ENCODE results near the gene BYSL. TPM values are rescaled to one million over a fixed set of nuclear protein-coding genes. Genes with fewer than 3 reads are reported as not detected.
A peak's percentile ranks its signal among the peaks of the same experiment; 100 is the strongest.

The BYSL gene
- total RNA-seq, 4 donors from 2014 or later, result 2.8 to 6.1 (median 4.2) TPM

DNA sequence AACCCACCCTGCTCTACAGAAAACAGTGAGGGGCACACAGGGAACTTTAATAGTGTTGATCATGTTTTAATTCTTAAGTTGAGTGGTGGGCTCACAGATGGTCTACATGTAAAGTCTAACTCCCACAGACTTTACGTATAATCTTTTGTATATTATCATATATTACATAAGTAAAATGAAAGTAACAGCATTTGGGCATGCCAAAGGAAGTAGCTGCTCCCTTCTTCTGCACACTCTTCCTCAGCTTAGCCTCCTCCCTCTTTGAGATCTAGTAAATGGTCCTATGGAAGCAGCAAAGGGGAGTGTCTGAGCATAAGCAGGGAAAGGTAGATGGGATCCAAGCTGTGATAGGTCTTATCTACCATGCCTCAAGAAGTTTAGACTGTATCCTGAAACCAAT, 11.6 kb upstream of the BYSL start:
- WGBS, 2 donors, result 92 to 100% methylated on average over 1 of the region's 1 CpG
- Histone ChIP-seq H3K27me3 (no peaks in the 10 kb centered on the region), H3K4me1 (no peaks in the 10 kb centered on the region), H3K36me3 (peaks cover 44 to 47% of the 10 kb centered on the region in 2 donors), H3K27ac (no peak overlapping the region), H3K9me3 (no peaks in the 10 kb centered on the region), H3K4me3 (replicated peaks in 1 of 3) (no peak overlapping the region)
- no peak for DNase-seq
- TF ChIP-seq POLR2A (IDR thresholded peaks at IDR 0.05) (no peak), CTCF (IDR thresholded peaks at IDR 0.05) (no peak)
- intact Hi-C loops (cut with DNase I), result no loop called here

DNA sequence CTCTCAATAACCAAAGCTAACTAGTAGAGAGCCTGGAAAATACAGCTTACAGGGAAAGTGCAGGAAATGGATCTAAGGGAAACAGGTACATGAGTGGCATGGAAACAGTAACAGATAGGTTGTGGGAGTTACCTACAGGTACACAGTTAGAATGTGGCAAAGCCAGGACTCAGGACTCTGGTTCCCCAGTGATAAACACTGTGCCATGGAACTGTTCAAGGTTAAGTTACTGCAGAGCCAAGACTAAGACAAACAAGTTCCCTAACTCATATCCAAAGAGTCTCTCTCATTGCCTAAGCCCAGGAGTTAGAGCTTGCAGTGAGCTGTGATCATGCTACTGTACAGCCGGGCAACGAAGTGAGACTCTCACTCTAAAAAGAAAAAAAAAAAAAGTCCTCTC, 7.0 kb upstream of the BYSL start:
- no peak for TF ChIP-seq CTCF (IDR thresholded peaks at IDR 0.05)
- no peak for TF ChIP-seq POLR2A (IDR thresholded peaks at IDR 0.05)
- no peaks in the 10 kb centered on the region for H3K4me1 ChIP-seq
- no peak for DNase-seq
- intact Hi-C loops (cut with DNase I), result no loop called here
- H3K27me3 ChIP-seq, result no peaks in the 10 kb centered on the region
- H3K27ac ChIP-seq, result no peak overlapping the region
- WGBS, 2 donors, result 86% methylated on average over 2 of the region's 2 CpGs
- H3K4me3 ChIP-seq (replicated peaks in 1 of 3), result no peak overlapping the region
- peaks cover 14 to 24% of the 10 kb centered on the region in 2 donors for H3K36me3 ChIP-seq
- H3K9me3 ChIP-seq, result no peaks in the 10 kb centered on the region

GRCh38 chr6:41914869-41915530, 6.3 kb upstream of the BYSL start:
- 98 to 100% methylated on average over 4 of the region's 4 CpGs for WGBS, 2 donors
- Histone ChIP-seq H3K4me1 (peaks cover under 1 to 6% of the 10 kb centered on the region in 2 donors), H3K27ac (no peak overlapping the region), H3K27me3 (no peaks in the 10 kb centered on the region), H3K9me3 (no peaks in the 10 kb centered on the region), H3K36me3 (peaks cover 14 to 24% of the 10 kb centered on the region in 2 donors), H3K4me3 (replicated peaks in 1 of 3) (no peak overlapping the region)
- intact Hi-C loops (cut with DNase I), result no loop called here
- TF ChIP-seq POLR2A (IDR thresholded peaks at IDR 0.05) (no peak), CTCF (IDR thresholded peaks at IDR 0.05) (no peak)
- DNase-seq, result no peak

GRCh38 chr6:41917528-41917927, 3.8 kb upstream of the BYSL start:
- Histone ChIP-seq H3K36me3 (peaks cover 14 to 23% of the 10 kb centered on the region in 2 donors), H3K9me3 (no peaks in the 10 kb centered on the region), H3K27ac (no peak overlapping the region), H3K4me3 (replicated peaks in 1 of 3) (no peak overlapping the region), H3K4me1 (peaks cover 13 to 19% of the 10 kb centered on the region in 2 donors), H3K27me3 (no peaks in the 10 kb centered on the region)
- WGBS, 2 donors, result 63 to 84% methylated on average over 4 of the region's 4 CpGs
- TF ChIP-seq POLR2A (IDR thresholded peaks at IDR 0.05), result no peak
- no peak for TF ChIP-seq CTCF (IDR thresholded peaks at IDR 0.05)
- intact Hi-C loops (cut with DNase I), result no loop called here
- no peak for DNase-seq

DNA sequence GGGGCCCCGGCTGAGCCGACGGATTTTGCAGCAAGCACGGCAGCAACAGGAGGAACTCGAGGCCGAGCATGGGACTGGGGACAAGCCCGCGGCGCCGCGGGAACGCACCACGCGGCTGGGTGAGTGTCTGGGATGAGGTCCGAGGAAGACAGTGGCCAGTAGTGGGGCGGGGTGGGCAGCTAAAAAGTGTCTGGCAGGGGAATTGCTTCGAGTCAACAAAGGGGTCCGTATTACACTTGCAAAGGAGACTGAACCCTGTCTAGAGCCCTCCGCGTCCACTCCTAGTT, 356 bp downstream of the BYSL start:
- no peaks in the 10 kb centered on the region for H3K27me3 ChIP-seq
- H3K9me3 ChIP-seq, result no peaks in the 10 kb centered on the region
- H3K4me1 ChIP-seq, result peaks cover 14 to 23% of the 10 kb centered on the region in 2 donors
- WGBS, 2 donors, result 0 to 2% methylated on average over 19 to 20 of the region's 20 CpGs
- TF ChIP-seq CTCF (IDR thresholded peaks at IDR 0.05), result no peak
- TF ChIP-seq POLR2A (IDR thresholded peaks at IDR 0.05), result no peak
- peak overlapping the region; percentile 13 to 85 (median 70) for H3K4me3 ChIP-seq (replicated peaks in 1 of 3)
- intact Hi-C loops (cut with DNase I), result loop anchor here (5.0 kb wide), 3 partner anchors 121 to 296 kb away; partner anchors contain the start of genes MRPS10 and TOMM6
- no peak for DNase-seq
- H3K36me3 ChIP-seq, result peaks cover 0 to under 1% of the 10 kb centered on the region in 2 donors
- peak overlapping the region in 2 of 3 donors; percentile 96 to 97 for H3K27ac ChIP-seq

Data from thyroid gland (tissue), 4 donors.